Activated CD4-positive, alpha-beta T cell treated with anti-CD3 and anti-CD28 coated beads, Interleukin-2, Interleukin-4, amounts not matched to agents 100 ng/mL and 50 ng/mL, durations not matched to agents 16 hours and 8 hours (primary cell): ENCODE data around the gene PNLIPRP2.

Experiments used
- DNase-seq: peaks from one replicate; pipeline ENCODE4 v3.0.0-alpha.2; 2020; ENCODE audit warnings: low spot score

Gene PNLIPRP2

GRCh38 chr10:116655568-116655967 lies 34.8 kb downstream of the PNLIPRP2 start:
- no peak for DNase-seq

GRCh38 chr10:116656044-116656443 lies 35.3 kb downstream of the PNLIPRP2 start:
- DNase-seq = no peak

GRCh38 chr10:116657863-116658551 lies 37.3 kb downstream of the PNLIPRP2 start:
- DNase-seq = no peak

- DNase-seq = no peak
Observed at GRCh38 chr10:116659049-116659670, 38.4 kb downstream of the PNLIPRP2 start.

GRCh38 chr10:116660860-116661259 lies 40.1 kb downstream of the PNLIPRP2 start:
- DNase-seq = no peak

- DNase-seq = no peak
Observed at GRCh38 chr10:116663342-116663741, 42.6 kb downstream of the PNLIPRP2 start.

GRCh38 chr10:116664631-116665030 lies 43.9 kb downstream of the PNLIPRP2 start:
- DNase-seq = no peak

- no peak for DNase-seq
Observed at GRCh38 chr10:116665541-116666125, 44.9 kb downstream of the PNLIPRP2 start.

GRCh38 chr10:116667484-116667883 lies 46.7 kb downstream of the PNLIPRP2 start:
- no peak for DNase-seq

- DNase-seq = no peak
Observed at GRCh38 chr10:116668018-116668417, 47.3 kb downstream of the PNLIPRP2 start.

GRCh38 chr10:116668446-116668845 lies 47.7 kb downstream of the PNLIPRP2 start:
- DNase-seq = no peak

- DNase-seq = no peak
Observed at GRCh38 chr10:116669080-116669479, 48.3 kb downstream of the PNLIPRP2 start.

- DNase-seq = no peak
Observed at GRCh38 chr10:116669832-116670644, 49.3 kb downstream of the PNLIPRP2 start.

- DNase-seq = no peak
Observed at GRCh38 chr10:116670706-116671105, 50.0 kb downstream of the PNLIPRP2 start.

GRCh38 chr10:116671274-116671926 lies 50.6 kb downstream of the PNLIPRP2 start:
- no peak for DNase-seq

- DNase-seq = no peak
Observed at GRCh38 chr10:116672891-116673290, 52.1 kb downstream of the PNLIPRP2 start.

GRCh38 chr10:116673866-116674265 lies 53.1 kb downstream of the PNLIPRP2 start:
- DNase-seq = no peak

GRCh38 chr10:116674901-116675423 lies 54.2 kb downstream of the PNLIPRP2 start:
- no peak for DNase-seq

- DNase-seq = no peak
Observed at GRCh38 chr10:116676118-116676517, 55.4 kb downstream of the PNLIPRP2 start.

GRCh38 chr10:116676633-116677032 lies 55.9 kb downstream of the PNLIPRP2 start:
- DNase-seq = no peak

GRCh38 chr10:116679351-116679750 lies 58.6 kb downstream of the PNLIPRP2 start:
- DNase-seq = no peak

- no peak for DNase-seq
Observed at GRCh38 chr10:116683166-116683565, 62.4 kb downstream of the PNLIPRP2 start.
